M059J (cell line): Measurements from ENCODE around the gene SUGCT. TPM values are rescaled to one million over a fixed set of nuclear protein-coding genes. Genes with fewer than 3 reads are reported as not detected.

Source experiments
- DNase-seq: peaks from one replicate; pipeline ENCODE4 v3.0.0-alpha.2; 2012; ENCODE audit warnings: low read depth
- total RNA-seq: library from RNA; depleted of rRNA; stranded (reverse); fragments of >200 nt; shearing (Covaris generic); gene quantifications from 2 replicates; pipeline ENCODE4 v1.2.3, GENCODE V29; 2014

The SUGCT gene
- total RNA-seq, 1 experiment from 2014 or later: 5.6 TPM

DNA sequence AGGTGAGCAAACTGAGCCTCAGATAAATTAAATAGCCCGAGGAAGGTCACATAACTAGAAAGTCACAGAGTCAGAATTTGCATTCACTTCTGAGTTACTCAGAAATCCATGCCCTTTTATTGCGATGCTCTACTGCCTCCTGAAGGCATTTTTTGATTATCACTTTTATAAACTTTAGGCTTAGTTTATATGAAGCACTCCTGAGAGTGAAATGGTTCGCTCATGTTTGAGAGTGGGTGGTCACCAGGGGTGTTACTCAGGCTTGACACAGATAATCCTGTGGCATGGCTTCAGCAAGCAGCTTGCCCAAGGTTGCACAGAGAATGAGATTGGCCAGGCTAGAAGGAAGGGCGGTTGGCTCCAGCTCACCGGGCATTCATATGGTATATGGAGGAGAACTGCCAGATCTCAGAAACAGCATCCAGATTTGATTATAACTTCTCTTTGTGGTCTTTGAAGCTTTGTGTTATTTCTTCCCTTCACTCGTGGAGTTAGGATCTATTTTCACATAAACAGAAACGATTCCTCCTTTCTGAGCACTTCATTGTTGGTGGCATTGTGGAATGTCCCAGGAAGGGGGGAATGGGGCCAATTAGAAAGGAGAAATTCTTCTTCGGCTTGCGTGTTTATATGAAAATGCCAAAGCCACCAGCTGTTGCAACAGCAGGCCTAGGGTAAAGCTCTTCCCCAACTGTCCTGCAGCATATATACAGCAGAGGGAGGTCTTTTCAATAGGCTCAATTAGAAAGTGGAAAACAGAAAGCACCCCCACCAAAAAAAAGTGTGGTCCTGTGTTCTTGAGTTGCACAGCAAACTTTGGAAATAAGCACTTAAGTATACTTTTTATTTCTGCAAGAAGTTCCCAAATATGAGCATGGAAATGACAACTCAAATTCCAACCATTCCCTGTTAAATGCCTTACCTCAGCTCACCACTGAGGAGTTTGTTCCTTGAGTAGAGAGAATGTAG, 628.8 kb downstream of the SUGCT start:
- DNase-seq: peak; percentile 75

- no peak for DNase-seq
Observed at GRCh38 chr7:40765639-40766038, 630.8 kb downstream of the SUGCT start.

GRCh38 chr7:40772096-40772495, 637.3 kb downstream of the SUGCT start:
- DNase-seq: no peak

DNA sequence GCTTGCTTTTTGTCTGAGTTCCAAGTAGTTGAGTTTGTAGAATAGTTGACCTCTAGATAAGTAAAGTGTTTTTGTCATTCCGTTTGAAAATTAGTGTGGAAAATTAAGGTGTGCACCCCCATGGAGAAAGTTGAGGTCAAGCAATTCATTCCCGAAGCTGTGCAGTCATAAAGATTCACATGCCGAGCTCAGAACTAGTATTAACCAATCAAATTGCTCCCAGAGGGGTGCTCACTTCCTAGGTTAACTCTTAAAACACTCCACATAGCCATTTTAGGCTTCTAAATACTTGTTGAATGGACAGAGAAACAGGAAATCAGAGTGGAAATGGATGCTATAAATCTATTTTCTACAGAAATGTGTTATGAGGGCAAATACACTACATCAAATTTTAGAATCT, 638.9 kb downstream of the SUGCT start:
- no peak for DNase-seq

DNA sequence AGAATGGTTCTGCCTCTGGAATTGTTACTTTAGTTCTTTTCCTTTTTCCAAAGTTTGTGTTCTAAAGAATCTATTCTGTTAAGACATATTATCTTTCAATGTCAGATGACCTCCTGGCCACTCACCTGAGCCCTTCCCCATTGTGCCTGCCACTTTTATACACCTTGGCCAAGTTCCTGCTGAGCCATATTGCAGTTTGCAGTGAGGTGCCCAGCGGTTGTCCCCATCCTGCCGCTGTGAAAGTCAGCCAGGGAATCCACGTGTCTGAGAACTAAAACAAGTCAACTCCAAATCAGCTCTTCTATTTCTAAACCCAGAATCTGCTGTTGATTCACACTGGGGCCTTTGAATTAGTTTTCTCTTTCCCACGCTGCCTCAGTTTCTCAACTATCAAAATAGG, 641.1 kb downstream of the SUGCT start:
- DNase-seq: no peak

- no peak for DNase-seq
Observed at GRCh38 chr7:40777730-40778312, 643.0 kb downstream of the SUGCT start.

DNA sequence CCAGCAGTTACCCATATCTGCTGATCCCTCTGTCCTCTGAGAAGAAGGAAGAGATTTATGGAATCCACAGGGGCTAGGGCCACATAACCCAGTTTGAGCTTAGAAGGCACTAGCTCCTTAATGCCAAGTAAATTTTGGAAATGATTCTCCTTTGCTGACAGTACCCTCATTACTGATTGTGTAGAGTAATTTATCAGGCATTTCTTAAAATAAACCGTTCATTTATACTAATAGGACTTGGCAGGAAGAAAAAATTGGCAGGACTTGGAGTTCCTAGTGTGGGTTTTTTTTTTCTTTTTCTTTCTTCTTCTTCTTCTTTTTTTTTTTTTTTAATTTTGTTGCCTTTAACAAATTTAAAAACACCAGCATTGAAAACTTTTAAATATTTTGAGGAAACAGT, 645.7 kb downstream of the SUGCT start:
- no peak for DNase-seq

DNA sequence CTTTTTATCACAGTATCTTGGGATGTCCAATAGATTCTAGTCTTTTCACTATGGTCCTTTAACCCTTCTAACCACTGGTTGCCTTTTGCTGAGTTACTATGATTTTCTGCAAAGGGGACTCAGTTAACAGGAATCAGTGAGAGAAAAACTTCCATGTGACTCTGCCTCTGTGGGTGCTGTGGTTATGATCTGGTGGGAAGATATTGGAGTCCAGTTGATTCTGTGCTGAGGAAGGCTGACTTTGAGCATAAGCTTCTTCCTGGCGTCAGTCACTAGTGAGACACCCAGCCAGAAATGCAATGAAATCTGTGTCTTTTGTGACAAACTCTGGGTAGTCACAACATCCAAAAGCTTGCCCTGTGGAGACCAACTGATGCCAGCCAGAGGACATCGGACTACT, 648.0 kb downstream of the SUGCT start:
- DNase-seq: peak; percentile 64

- no peak for DNase-seq
Observed at GRCh38 chr7:40784176-40784575, 649.4 kb downstream of the SUGCT start.

- no peak for DNase-seq
Observed at GRCh38 chr7:40786909-40787308, 652.1 kb downstream of the SUGCT start.

GRCh38 chr7:40793132-40793531, 658.3 kb downstream of the SUGCT start:
- peak; percentile 81 for DNase-seq

DNA sequence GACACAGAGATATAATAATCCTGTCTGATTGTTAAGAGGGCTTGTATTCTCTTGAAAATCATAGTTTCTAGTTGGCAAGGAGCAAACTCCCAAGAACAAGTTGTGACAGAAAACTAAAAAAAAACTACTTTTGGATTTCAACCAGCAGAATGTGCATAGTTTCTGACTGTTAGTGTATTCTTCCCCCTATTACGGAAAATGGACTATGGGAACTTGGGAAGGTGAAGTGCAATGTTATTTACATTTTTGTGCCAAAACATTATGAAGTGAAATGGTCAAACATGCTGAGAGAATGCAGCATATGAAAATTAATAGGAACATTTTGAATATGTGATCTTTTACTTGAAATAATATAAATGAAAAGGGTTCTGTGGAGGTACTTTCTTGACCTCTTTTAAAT, 660.8 kb downstream of the SUGCT start:
- no peak for DNase-seq

DNA sequence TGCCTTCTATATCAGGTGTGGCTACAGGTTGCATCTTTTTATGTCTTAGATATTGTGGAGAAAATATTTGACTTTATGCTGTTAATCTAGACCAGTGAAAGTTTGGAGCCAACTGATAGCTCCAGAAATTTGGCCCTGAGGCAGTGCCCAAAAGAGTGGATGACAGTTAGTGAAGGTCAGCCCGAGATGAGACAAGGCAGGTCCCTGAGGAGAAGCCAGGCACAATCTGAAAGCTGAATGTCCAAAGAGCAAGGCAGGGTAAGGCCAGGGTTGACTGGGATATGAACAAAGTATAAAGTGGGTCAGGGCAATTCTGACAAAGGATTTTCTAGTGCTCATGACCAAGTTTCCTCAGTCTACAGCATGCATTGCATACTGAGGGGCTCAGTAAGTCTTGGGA, 661.9 kb downstream of the SUGCT start:
- no peak for DNase-seq

- no peak for DNase-seq
Observed at GRCh38 chr7:40798613-40799012, 663.8 kb downstream of the SUGCT start.

DNA sequence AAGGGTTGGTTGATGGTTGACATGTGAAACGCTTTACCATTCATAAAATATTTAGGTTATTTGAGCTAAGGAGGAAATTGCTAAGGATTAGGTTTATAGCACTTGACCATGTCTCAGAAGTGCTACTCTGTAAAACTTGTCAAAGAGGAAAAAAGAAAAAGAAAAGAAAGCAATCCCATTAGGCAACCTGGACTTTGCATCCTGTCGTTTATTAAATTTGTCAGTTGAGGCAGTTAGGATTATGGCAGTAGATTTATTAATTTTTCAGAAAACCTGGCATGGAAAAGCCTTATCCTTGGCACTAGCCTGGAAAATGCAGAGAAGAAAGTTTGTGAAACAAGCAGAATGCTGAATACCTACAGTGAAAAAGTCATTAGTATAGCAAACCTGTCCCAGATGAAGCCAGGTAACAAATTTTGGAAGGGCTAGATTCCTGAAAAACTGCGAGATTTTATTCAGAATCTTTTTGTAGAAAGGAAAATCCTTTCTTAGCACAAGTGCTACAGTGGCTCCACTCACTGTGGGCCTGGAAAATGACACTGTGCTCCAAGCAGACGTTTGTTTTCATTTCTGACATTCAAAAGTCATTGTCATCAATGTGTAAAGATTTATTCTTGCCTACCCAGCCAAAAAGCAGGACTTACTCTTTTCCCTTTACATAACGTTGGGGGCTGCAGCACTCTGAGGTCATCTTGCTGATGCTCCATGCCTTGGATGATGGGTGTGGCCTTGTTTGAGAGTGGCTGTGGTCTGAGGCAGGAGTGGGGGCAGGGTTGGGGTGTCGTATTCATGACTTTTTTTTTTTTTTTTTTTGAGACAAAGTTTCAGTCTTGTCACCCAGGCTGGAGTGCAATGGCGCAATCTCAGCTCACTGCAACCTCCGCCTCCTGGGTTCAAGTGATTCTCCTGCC, 664.9 kb downstream of the SUGCT start:
- DNase-seq: no peak

GRCh38 chr7:40800771-40801170, 666.0 kb downstream of the SUGCT start:
- no peak for DNase-seq

DNA sequence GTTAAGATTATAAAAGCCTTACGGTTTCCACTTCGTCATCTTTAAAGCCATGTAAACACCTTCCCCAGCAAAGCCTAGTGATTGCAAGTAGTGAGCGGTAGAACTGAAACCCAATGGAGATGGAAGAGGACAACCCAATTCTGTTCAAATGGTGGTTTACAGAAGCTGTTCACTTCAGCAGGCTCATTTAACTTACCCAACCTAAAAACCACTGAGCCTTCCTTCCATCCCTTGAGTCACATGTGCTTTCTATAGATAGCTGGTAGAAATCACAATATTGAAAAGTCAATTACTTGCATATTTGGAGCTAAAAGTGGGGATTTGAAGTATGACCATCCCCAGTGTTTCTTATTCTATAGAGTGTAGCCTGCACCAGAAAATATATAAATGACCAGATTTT, 667.7 kb downstream of the SUGCT start:
- DNase-seq: no peak

DNA sequence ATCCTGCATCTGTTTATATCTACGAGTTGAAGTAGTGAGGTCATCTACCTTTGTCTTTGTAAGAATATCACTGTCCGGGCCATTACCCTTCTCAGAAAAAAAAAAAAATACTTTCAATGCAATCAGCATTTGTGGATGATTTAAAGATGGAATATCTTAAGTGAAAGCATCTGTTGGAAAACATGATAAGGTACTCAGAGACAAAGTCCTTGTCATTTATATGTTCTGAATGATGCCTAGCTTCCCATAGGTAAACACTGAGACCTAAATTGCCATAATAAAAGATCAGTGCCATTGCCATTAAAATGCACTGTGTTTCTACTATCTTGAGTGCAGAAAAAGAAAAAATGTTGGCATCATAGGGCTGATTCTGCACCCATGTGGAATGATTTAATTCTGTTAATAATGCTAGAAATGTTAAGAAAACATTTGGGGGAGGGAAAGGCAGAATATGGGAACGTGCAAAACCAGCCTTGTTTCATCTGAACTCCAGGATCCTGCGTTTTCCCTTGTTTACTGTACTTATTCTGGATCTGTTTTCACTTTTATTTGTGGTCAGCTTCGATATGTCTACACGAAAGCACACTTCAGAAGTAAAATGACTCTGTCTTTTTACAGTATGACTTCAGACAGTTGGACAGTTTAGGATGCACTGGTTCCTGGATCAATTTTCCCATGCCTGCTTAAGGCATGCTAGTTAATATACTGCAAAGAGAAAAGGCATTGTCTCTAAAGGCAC, 669.8 kb downstream of the SUGCT start:
- DNase-seq: peak; percentile 49

DNA sequence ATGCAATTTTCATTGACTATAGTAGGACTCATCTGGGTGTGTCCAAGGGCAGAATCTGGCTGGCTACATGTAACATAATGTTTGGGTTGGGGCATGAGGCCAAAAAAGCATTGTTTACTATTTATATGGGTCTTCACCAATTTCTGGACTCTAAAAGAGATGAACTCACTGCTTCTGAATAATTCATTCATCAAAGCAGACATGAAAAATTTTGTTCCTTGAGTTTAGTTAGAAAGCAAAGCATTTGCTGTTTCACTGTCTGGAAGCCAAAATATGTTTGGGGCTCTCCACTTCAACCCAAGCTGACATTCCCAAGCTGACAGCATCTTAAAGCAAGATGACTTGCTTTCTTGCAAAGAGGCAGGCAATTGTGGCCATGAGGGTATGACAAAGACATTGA, 670.6 kb downstream of the SUGCT start:
- no peak for DNase-seq

DNA sequence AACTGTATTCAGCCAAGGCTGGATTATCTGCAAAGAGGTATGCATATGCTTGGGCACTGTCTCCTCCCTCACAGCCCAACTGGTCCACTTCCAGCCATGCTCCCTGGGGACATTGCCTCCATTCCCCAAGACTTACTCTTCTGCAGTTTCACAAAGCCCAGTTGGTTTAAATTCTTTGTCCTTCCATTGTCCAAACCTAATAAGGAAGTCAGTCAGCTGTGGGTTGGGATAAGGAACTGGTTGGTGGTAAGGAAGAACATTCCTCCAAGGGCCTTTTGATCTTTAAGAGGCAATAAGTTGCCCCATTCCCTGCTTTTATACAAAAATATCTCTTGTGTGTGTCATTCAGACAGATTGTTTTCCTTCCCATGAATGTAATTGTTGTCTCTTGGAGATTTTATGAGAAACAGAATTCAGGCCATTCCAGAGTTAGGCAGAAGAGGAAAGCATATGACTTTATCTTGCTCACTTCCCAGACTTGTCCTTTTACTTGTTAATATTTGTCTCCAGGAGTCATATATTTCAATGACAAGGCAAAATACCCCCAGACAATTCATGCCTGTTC, 673.7 kb downstream of the SUGCT start:
- DNase-seq: peak; percentile 98

GRCh38 chr7:40810274-40810673, 675.5 kb downstream of the SUGCT start:
- DNase-seq: peak; percentile 78
